Measurements from ENCODE around the gene CNNM1. TPM values are rescaled to one million over a fixed set of nuclear protein-coding genes. Genes with fewer than 3 reads are reported as not detected.
A peak's percentile ranks its signal among the peaks of the same experiment; 100 is the strongest.

Gene CNNM1
- total RNA-seq, 2 experiments from 2014 or later, result not detected

GRCh38 chr10:99427566-99428190 lies 98.5 kb downstream of the CNNM1 start:
- intact Hi-C loops (cut with micrococcal nuclease; ENCODE audit: unreplicated experiment), result no loop called here
- CTCF ChIA-PET (ENCODE audit: unreplicated experiment), result no interaction called here

GRCh38 chr10:99429517-99430095 lies 100.5 kb downstream of the CNNM1 start:
- peak overlapping the region; percentile 92; the same call in 1 of the 2 replicates for H2AFZ ChIP-seq (ENCODE audit: low read length)
- H3K79me2 ChIP-seq (ENCODE audit: insufficient read depth, low read depth, low read length), result peaks cover 33% of the 10 kb centered on the region; the same call in 1 of the 2 replicates
- intact Hi-C loops (cut with micrococcal nuclease; ENCODE audit: unreplicated experiment), result loop anchor here (2.0 to 10.0 kb wide), 4 partner anchors 37 to 305 kb away; partner anchors contain the start of genes COX15, CUTC and SLC25A28
- H4K20me1 ChIP-seq (ENCODE audit: insufficient read depth, low read length), result 0 out of 2 replicates have a peak, but pooled peaks cover 7% of the 10 kb centered on the region
- no TSS peak for BruUV-seq (replicated peaks)
- ChIA-PET CTCF (ENCODE audit: unreplicated experiment) (interaction anchor here (0.5 kb wide), 1 partner anchor 1385 kb away, joined by 5 read pairs; no protein-coding TSS in a partner anchor), POLR2A (interaction anchor here (1.1 to 1.8 kb wide), 3 partner anchors 11 to 310 kb away, joined by 3 to 6 read pairs (median 4); no protein-coding TSS in a partner anchor)
- no peak for TF ChIP-seq CTCF (conservative IDR thresholded peaks at IDR 0.05; ENCODE audit: low read length)
- no peak for TF ChIP-seq EZH2phosphoT487 (IDR thresholded peaks at IDR 0.05; ENCODE audit: borderline replicate concordance, low read depth, low read length)
- DNase-seq (ENCODE audit: low spot score), result peak; percentile 8
- H3K4me2 ChIP-seq (ENCODE audit: low read length), result peak overlapping the region; percentile 87
- no peaks in the 10 kb centered on the region for H3K9me2 ChIP-seq (ENCODE audit: insufficient read depth, low read length)
- peaks cover 17% of the 10 kb centered on the region; the same call in 1 of the 2 replicates for H3K36me3 ChIP-seq (ENCODE audit: insufficient read depth, low read length)
- H3K4me3 ChIP-seq (ENCODE audit: low read depth, low read length, poor library complexity, severe bottlenecking), result peak overlapping the region; percentile 96
- peak overlapping the region; percentile 61 for H3K27ac ChIP-seq (ENCODE audit: low read depth, low read length, poor library complexity, severe bottlenecking)
- H3K4me1 ChIP-seq (ENCODE audit: insufficient read depth, low read length, poor library complexity, severe bottlenecking), result peaks cover 14% of the 10 kb centered on the region
- no peaks in the 10 kb centered on the region for H3K9me3 ChIP-seq (ENCODE audit: low read length)

More at GRCh38 chr10:99427566-99428190, 98.5 kb downstream of the CNNM1 start:
- POLR2A ChIA-PET, result interaction anchor here (0.6 kb wide), 1 partner anchor 14 kb away, joined by 3 read pairs; no protein-coding TSS in a partner anchor
- no peak overlapping the region for H2AFZ ChIP-seq (ENCODE audit: low read length)
- no TSS peak for BruUV-seq (replicated peaks)
- peaks cover 11% of the 10 kb centered on the region for H3K4me1 ChIP-seq (ENCODE audit: insufficient read depth, low read length, poor library complexity, severe bottlenecking)
- no peak for DNase-seq (ENCODE audit: low spot score)
- H4K20me1 ChIP-seq (ENCODE audit: insufficient read depth, low read length), result 0 out of 2 replicates have a peak, but pooled peaks cover 7% of the 10 kb centered on the region
- no peak overlapping the region for H3K4me3 ChIP-seq (ENCODE audit: low read depth, low read length, poor library complexity, severe bottlenecking)
- H3K4me2 ChIP-seq (ENCODE audit: low read length), result no peak overlapping the region
- H3K27ac ChIP-seq (ENCODE audit: low read depth, low read length, poor library complexity, severe bottlenecking), result no peak overlapping the region
- H3K9me2 ChIP-seq (ENCODE audit: insufficient read depth, low read length), result no peaks in the 10 kb centered on the region
- peaks cover 33% of the 10 kb centered on the region; the same call in 1 of the 2 replicates for H3K79me2 ChIP-seq (ENCODE audit: insufficient read depth, low read depth, low read length)
- H3K9me3 ChIP-seq (ENCODE audit: low read length), result no peaks in the 10 kb centered on the region
- H3K36me3 ChIP-seq (ENCODE audit: insufficient read depth, low read length), result peaks cover 25% of the 10 kb centered on the region; the same call in 1 of the 2 replicates
- TF ChIP-seq CTCF (conservative IDR thresholded peaks at IDR 0.05; ENCODE audit: low read length), result no peak
- no peak for TF ChIP-seq EZH2phosphoT487 (IDR thresholded peaks at IDR 0.05; ENCODE audit: borderline replicate concordance, low read depth, low read length)
